ENCODE results near the gene GLRA3.
A peak's percentile ranks its signal among the peaks of the same experiment; 100 is the strongest.
"Not testable (repeated sequence)": the region's sequence is repeated elsewhere in the genome, so short reads cannot be mapped to it uniquely, and the experiment has no call there.

The GLRA3 gene

GRCh38 chr4:174828845-174829701 lies at the start of gene GLRA3:
Gene GLRA3, minus strand, starts transcription at chr4:174829247. Its CDS starts 436 bp downstream, at chr4:174828811.
- peak; percentile 74 for DNase-seq (ENCODE audit: low spot score)

- DNase-seq (ENCODE audit: low spot score), result peak; percentile 5
Measured at GRCh38 chr4:174874898-174875297, 45.9 kb upstream of the GLRA3 start.

GRCh38 chr4:174873931-174874330 lies 44.9 kb upstream of the GLRA3 start:
- DNase-seq (ENCODE audit: low spot score), result peak; percentile 14

GRCh38 chr4:174873146-174873545 lies 44.1 kb upstream of the GLRA3 start:
- DNase-seq (ENCODE audit: low spot score), result not testable (repeated sequence)

GRCh38 chr4:174871407-174871806 lies 42.4 kb upstream of the GLRA3 start:
- no peak for DNase-seq (ENCODE audit: low spot score)

- no peak for DNase-seq (ENCODE audit: low spot score)
Measured at GRCh38 chr4:174870311-174870710, 41.3 kb upstream of the GLRA3 start.

- DNase-seq (ENCODE audit: low spot score), result no peak
Measured at GRCh38 chr4:174869339-174869738, 40.3 kb upstream of the GLRA3 start.

GRCh38 chr4:174867903-174868302 lies 38.9 kb upstream of the GLRA3 start:
- no peak for DNase-seq (ENCODE audit: low spot score)

- DNase-seq (ENCODE audit: low spot score), result no peak
Measured at GRCh38 chr4:174865418-174865985, 36.5 kb upstream of the GLRA3 start.

GRCh38 chr4:174864031-174864430 lies 35.0 kb upstream of the GLRA3 start:
- DNase-seq (ENCODE audit: low spot score), result no peak

- DNase-seq (ENCODE audit: low spot score), result no peak
Measured at GRCh38 chr4:174860588-174860987, 31.5 kb upstream of the GLRA3 start.

GRCh38 chr4:174859904-174860303 lies 30.9 kb upstream of the GLRA3 start:
- no peak for DNase-seq (ENCODE audit: low spot score)

GRCh38 chr4:174856926-174857800 lies 28.1 kb upstream of the GLRA3 start:
- no peak for DNase-seq (ENCODE audit: low spot score)

GRCh38 chr4:174855050-174855449 lies 26.0 kb upstream of the GLRA3 start:
- no peak for DNase-seq (ENCODE audit: low spot score)

- DNase-seq (ENCODE audit: low spot score), result no peak
Measured at GRCh38 chr4:174853629-174854028, 24.6 kb upstream of the GLRA3 start.

GRCh38 chr4:174848596-174848995 lies 19.5 kb upstream of the GLRA3 start:
- no peak for DNase-seq (ENCODE audit: low spot score)

GRCh38 chr4:174847801-174848427 lies 18.9 kb upstream of the GLRA3 start:
- DNase-seq (ENCODE audit: low spot score), result no peak

- DNase-seq (ENCODE audit: low spot score), result no peak
Measured at GRCh38 chr4:174835536-174835935, 6.5 kb upstream of the GLRA3 start.

GRCh38 chr4:174834477-174834876 lies 5.4 kb upstream of the GLRA3 start:
- DNase-seq (ENCODE audit: low spot score), result no peak

GRCh38 chr4:174826660-174827059 lies 2.4 kb downstream of the GLRA3 start:
- no peak for DNase-seq (ENCODE audit: low spot score)

- no peak for DNase-seq (ENCODE audit: low spot score)
Measured at GRCh38 chr4:174815282-174815681, 13.8 kb downstream of the GLRA3 start.

- DNase-seq (ENCODE audit: low spot score), result no peak
Measured at GRCh38 chr4:174813292-174813691, 15.8 kb downstream of the GLRA3 start.

Data from germinal center (tissue), 1 donor.